H9 (cell line): ENCODE data around the gene NAA20. TPM values are rescaled to one million over a fixed set of nuclear protein-coding genes. Genes with fewer than 3 reads are reported as not detected.

Experiments
- DNase-seq: peaks from one replicate; pipeline ENCODE4 v3.0.0-alpha.2; 2017
- H2AFZ ChIP-seq: one replicate; pipeline ENCODE4 v1.6.1; 2013; ENCODE audit warnings: mild to moderate bottlenecking, low read length, control low read depth, moderate library complexity
- H2AK5ac ChIP-seq: 2 replicates; pipeline ENCODE4 v1.6.1; 2013; ENCODE audit warnings: low read length, control low read depth, mixed read lengths; ENCODE audit not compliant: insufficient read length
- H2BK120ac ChIP-seq: one replicate; pipeline ENCODE4 v1.6.1; 2013; ENCODE audit warnings: low read depth, mild to moderate bottlenecking, low read length, control low read depth, inconsistent platforms; ENCODE audit not compliant: poor library complexity, severe bottlenecking
- H2BK12ac ChIP-seq: 2 replicates; pipeline ENCODE4 v1.6.1; 2013; ENCODE audit warnings: low read length, control low read depth, mixed read lengths, low read depth; ENCODE audit not compliant: insufficient read length
- H2BK15ac ChIP-seq: 2 replicates; pipeline ENCODE4 v1.6.1; 2013; ENCODE audit warnings: low read depth, low read length, control low read depth
- H2BK20ac ChIP-seq: one replicate; pipeline ENCODE4 v1.6.1; 2013; ENCODE audit warnings: low read depth, mild to moderate bottlenecking, low read length, control low read depth, inconsistent platforms; ENCODE audit not compliant: poor library complexity, severe bottlenecking
- H2BK5ac ChIP-seq: 2 replicates; pipeline ENCODE4 v1.6.1; 2013; ENCODE audit warnings: low read length, control low read depth, mixed read lengths; ENCODE audit not compliant: insufficient read length
- H3K14ac ChIP-seq: 2 replicates; pipeline ENCODE4 v1.6.1; 2013; ENCODE audit warnings: low read length, control low read depth; ENCODE audit not compliant: insufficient read depth
- H3K18ac ChIP-seq: 2 replicates; pipeline ENCODE4 v1.6.1; 2013; ENCODE audit warnings: low read depth, mild to moderate bottlenecking, mixed read lengths, low read length, control low read depth; ENCODE audit not compliant: insufficient read length
- H3K23ac ChIP-seq: 2 replicates; pipeline ENCODE4 v1.6.1; 2013; ENCODE audit warnings: low read length, control low read depth, mixed read lengths, low read depth; ENCODE audit not compliant: insufficient read length
- H3K23me2 ChIP-seq: 2 replicates; pipeline ENCODE4 v1.6.1; 2013; ENCODE audit warnings: low read depth, mild to moderate bottlenecking, mixed read lengths, low read length, control low read depth; ENCODE audit not compliant: insufficient read length, poor library complexity, severe bottlenecking
- H3K27ac ChIP-seq: 2 replicates; pipeline ENCODE4 v1.5.1; 2013; ENCODE audit warnings: low read length, control low read depth, mixed read lengths, low read depth; ENCODE audit not compliant: insufficient read length
- H3K27me3 ChIP-seq: 2 replicates; pipeline ENCODE4 v1.6.1; 2013; ENCODE audit warnings: low read length, control low read depth, inconsistent platforms; ENCODE audit not compliant: insufficient read depth
- H3K4ac ChIP-seq: 2 replicates; pipeline ENCODE4 v1.6.1; 2013; ENCODE audit warnings: low read depth, mild to moderate bottlenecking, control low read depth, inconsistent platforms, low read length, moderate library complexity
- H3K4me1 ChIP-seq: 2 replicates; pipeline ENCODE4 v1.6.1; 2013; ENCODE audit warnings: low read length, control low read depth, inconsistent platforms; ENCODE audit not compliant: insufficient read depth
- H3K4me2 ChIP-seq: 2 replicates; pipeline ENCODE4 v1.6.1; 2013; ENCODE audit warnings: low read length, control low read depth, mixed read lengths; ENCODE audit not compliant: insufficient read length, insufficient read depth
- H3K56ac ChIP-seq: 2 replicates; pipeline ENCODE4 v1.6.1; 2013; ENCODE audit warnings: low read depth, mild to moderate bottlenecking, mixed read lengths, low read length, control low read depth; ENCODE audit not compliant: insufficient read length
- H3K79me1 ChIP-seq: 2 replicates; pipeline ENCODE4 v1.6.1; 2013; ENCODE audit warnings: low read depth, mild to moderate bottlenecking, moderate library complexity, low read length, control low read depth, inconsistent platforms; ENCODE audit not compliant: insufficient read depth, poor library complexity, severe bottlenecking
- H3K79me2 ChIP-seq: 2 replicates; pipeline ENCODE4 v1.6.1; 2013; ENCODE audit warnings: low read length, control low read depth, inconsistent platforms; ENCODE audit not compliant: insufficient read depth
- H3K9ac ChIP-seq: 2 replicates; pipeline ENCODE4 v1.6.1; 2013; ENCODE audit warnings: low read length, control low read depth, mixed read lengths; ENCODE audit not compliant: insufficient read length; ENCODE audit errors: extremely low read depth
- H3K9me3 ChIP-seq: one replicate; pipeline ENCODE4 v1.6.1; 2013; ENCODE audit warnings: low read depth, low read length, inconsistent platforms; ENCODE audit not compliant: control insufficient read depth
- H3T11ph ChIP-seq: one replicate; pipeline ENCODE4 v1.6.1; 2013; ENCODE audit warnings: mild to moderate bottlenecking, low read length, control low read depth, inconsistent platforms
- H4K20me1 ChIP-seq: one replicate; pipeline ENCODE4 v1.6.1; 2013; ENCODE audit not compliant: control insufficient read depth, insufficient read length, insufficient read depth
- H4K5ac ChIP-seq: 2 replicates; pipeline ENCODE4 v1.6.1; 2013; ENCODE audit warnings: low read depth, mild to moderate bottlenecking, mixed read lengths, low read length, control low read depth; ENCODE audit not compliant: insufficient read length
- H4K8ac ChIP-seq: replicated peaks from 2 replicates; pipeline ENCODE4 v1.6.1; 2013; ENCODE audit warnings: low read length, control low read depth, mixed read lengths, low read depth; ENCODE audit not compliant: insufficient read length
- H4K91ac ChIP-seq: 2 replicates; pipeline ENCODE4 v1.6.1; 2013; ENCODE audit warnings: low read depth, mild to moderate bottlenecking, moderate library complexity, mixed read lengths, low read length, control low read depth; ENCODE audit not compliant: insufficient read length
- H3K27ac Mint-ChIP-seq, 3 experiments: 2 replicates in 2 of 3; 3 replicates in 1 of 3; pipeline ENCODE4 v1.8.0; 2020 to 2021; ENCODE audit warnings: mixed read lengths in 3 of 3, mild to moderate bottlenecking in 1 of 3, moderate library complexity in 1 of 3
- H3K27me3 Mint-ChIP-seq: 2 replicates; pipeline ENCODE4 v1.8.0; 2021; ENCODE audit warnings: low read depth, mild to moderate bottlenecking, moderate library complexity, mixed read lengths
- H3K36me3 Mint-ChIP-seq, 3 experiments: 2 replicates in 2 of 3; 3 replicates in 1 of 3; pipeline ENCODE4 v1.8.0; 2020 to 2021; ENCODE audit warnings: low read depth in 3 of 3, mixed read lengths in 3 of 3; ENCODE audit not compliant: insufficient read depth in 1 of 3
- H3K4me1 Mint-ChIP-seq, 2 experiments: 2 replicates each; pipeline ENCODE4 v1.8.0; 2020; ENCODE audit warnings: mixed read lengths in 2 of 2
- H3K4me3 Mint-ChIP-seq, 2 experiments: 2 replicates in 1 of 2; 3 replicates in 1 of 2; pipeline ENCODE4 v1.8.0; 2020 to 2021; ENCODE audit warnings: mild to moderate bottlenecking in 2 of 2, mixed read lengths in 2 of 2, moderate library complexity in 1 of 2
- H3K9me3 Mint-ChIP-seq, 2 experiments: 2 replicates in 1 of 2; 3 replicates in 1 of 2; pipeline ENCODE4 v1.8.0; 2020; ENCODE audit warnings: mild to moderate bottlenecking in 2 of 2, mixed read lengths in 2 of 2, moderate library complexity in 1 of 2
- WGBS: extraction: QIAGEN DNeasy Blood & Tissue Kit; methylation state at CpG from one replicate; pipeline ENCODE4 v1.1.7; 2013; ENCODE audit warnings: missing lambda C conversion rate, low lambda C conversion rate, mixed read lengths; ENCODE audit not compliant: insufficient read length; ENCODE audit errors: extremely low coverage; 5-methylcytosine and 5-hydroxymethylcytosine counted together
- total RNA-seq: library from RNA; stranded (reverse); gene quantifications from 2 replicates; pipeline ENCODE4 v1.2.1, GENCODE V29; 2021
- TF ChIP-seq, protein P1 (sequence below): fragments of 200-600 bp; sonication (generic); conservative IDR thresholded peaks from 3 replicates; pipeline ENCODE4 v1.8.0; 2021; ENCODE audit warnings: antibody characterized with exemption, mild to moderate bottlenecking

The NAA20 gene
- total RNA-seq, 1 experiment from 2014 or later, result 48.1 TPM

DNA sequence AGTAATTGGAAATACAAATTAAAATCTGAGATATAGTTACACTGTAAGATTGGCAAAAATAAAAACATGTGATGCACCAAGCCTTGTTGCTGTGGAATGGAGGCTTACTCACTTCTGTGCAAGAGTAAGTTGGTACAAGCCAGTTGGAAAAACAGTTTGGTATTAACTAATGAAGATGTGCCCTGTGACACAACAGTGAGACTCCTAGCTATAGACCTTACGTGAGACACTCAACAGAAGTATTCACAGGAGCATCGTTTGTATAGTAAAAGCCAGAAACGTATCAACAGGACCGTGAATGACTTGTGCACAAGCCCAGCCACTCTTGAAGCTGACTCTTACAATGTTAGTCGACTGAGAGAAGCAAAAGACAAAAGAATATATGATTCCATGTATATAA is 14.6 kb downstream of the NAA20 start:
- no peaks in the 10 kb centered on the region for H3K79me1 ChIP-seq
- no peaks in the 10 kb centered on the region for H3K79me2 ChIP-seq
- H3K4ac ChIP-seq, result no peak overlapping the region
- H2BK5ac ChIP-seq, result no peak overlapping the region
- Mint-ChIP-seq H3K36me3 (peaks cover 10 to 77% (median 37%) of the 10 kb centered on the region in 3 experiments; a peak in 5 of 7 replicates), H3K4me1 (no peaks in the 10 kb centered on the region), H3K27ac (no peak overlapping the region), H3K27me3 (no peaks in the 10 kb centered on the region), H3K9me3 (no peaks in the 10 kb centered on the region), H3K4me3 (no peak overlapping the region)
- H3K4me2 ChIP-seq, result no peak overlapping the region
- no CpG with 5 or more reads among the region's 5 CpGs for WGBS
- no peak overlapping the region for H3K9ac ChIP-seq
- no peak overlapping the region for H4K5ac ChIP-seq
- H2BK20ac ChIP-seq, result no peak overlapping the region
- H3T11ph ChIP-seq, result no peak overlapping the region
- no peak overlapping the region for H2BK12ac ChIP-seq
- H3K27ac ChIP-seq, result no peak overlapping the region
- no peaks in the 10 kb centered on the region for H4K20me1 ChIP-seq
- H3K9me3 ChIP-seq, result no peaks in the 10 kb centered on the region
- no peak overlapping the region for H3K18ac ChIP-seq
- no peaks in the 10 kb centered on the region for H3K4me1 ChIP-seq
- H4K91ac ChIP-seq, result no peak overlapping the region
- no peak overlapping the region for H2BK15ac ChIP-seq
- no peaks in the 10 kb centered on the region for H3K27me3 ChIP-seq
- H2AFZ ChIP-seq, result no peak overlapping the region
- no peaks in the 10 kb centered on the region for H3K23me2 ChIP-seq
- no peak overlapping the region for H2AK5ac ChIP-seq
- no peak overlapping the region for H2BK120ac ChIP-seq
- no peak overlapping the region for H3K14ac ChIP-seq
- H3K23ac ChIP-seq, result no peak overlapping the region
- no peak overlapping the region for H3K56ac ChIP-seq
- no peak for DNase-seq
- TF ChIP-seq, protein P1, sequence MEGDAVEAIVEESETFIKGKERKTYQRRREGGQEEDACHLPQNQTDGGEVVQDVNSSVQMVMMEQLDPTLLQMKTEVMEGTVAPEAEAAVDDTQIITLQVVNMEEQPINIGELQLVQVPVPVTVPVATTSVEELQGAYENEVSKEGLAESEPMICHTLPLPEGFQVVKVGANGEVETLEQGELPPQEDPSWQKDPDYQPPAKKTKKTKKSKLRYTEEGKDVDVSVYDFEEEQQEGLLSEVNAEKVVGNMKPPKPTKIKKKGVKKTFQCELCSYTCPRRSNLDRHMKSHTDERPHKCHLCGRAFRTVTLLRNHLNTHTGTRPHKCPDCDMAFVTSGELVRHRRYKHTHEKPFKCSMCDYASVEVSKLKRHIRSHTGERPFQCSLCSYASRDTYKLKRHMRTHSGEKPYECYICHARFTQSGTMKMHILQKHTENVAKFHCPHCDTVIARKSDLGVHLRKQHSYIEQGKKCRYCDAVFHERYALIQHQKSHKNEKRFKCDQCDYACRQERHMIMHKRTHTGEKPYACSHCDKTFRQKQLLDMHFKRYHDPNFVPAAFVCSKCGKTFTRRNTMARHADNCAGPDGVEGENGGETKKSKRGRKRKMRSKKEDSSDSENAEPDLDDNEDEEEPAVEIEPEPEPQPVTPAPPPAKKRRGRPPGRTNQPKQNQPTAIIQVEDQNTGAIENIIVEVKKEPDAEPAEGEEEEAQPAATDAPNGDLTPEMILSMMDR, result no peak
- H4K8ac ChIP-seq, result no peak overlapping the region
